Endothelial cell of umbilical vein (primary cell): ENCODE measurements around the gene GFPT2.

Source experiments
- CTCF ChIP-seq, 2 donors: IDR thresholded peaks; 1 replicate in 1 of 2; 2 replicates in 1 of 2; pipeline ENCODE4 v1.5.1; 2011; ENCODE audit warnings: low read length in 2 of 2, mild to moderate bottlenecking in 2 of 2, moderate library complexity in 2 of 2, control low read depth in 1 of 2, inconsistent platforms in 1 of 2, low read depth in 1 of 2; ENCODE audit not compliant: insufficient read depth in 1 of 2; ENCODE audit errors: extremely low read depth in 1 of 2
- JUN ChIP-seq: IDR thresholded peaks from 2 replicates; pipeline ENCODE4 v1.6.1; 2011; ENCODE audit warnings: borderline replicate concordance, low read depth; ENCODE audit not compliant: insufficient read length, insufficient read depth
- MAX ChIP-seq: IDR thresholded peaks from 2 replicates; pipeline ENCODE4 v1.6.1; 2011; ENCODE audit not compliant: insufficient read depth, insufficient read length
- MYC ChIP-seq: IDR thresholded peaks from one replicate; pipeline ENCODE4 v1.6.1; 2011; ENCODE audit warnings: mild to moderate bottlenecking, low read depth, low read length
- POLR2A ChIP-seq: IDR thresholded peaks from 2 replicates; pipeline ENCODE4 v1.6.1; 2012; ENCODE audit warnings: low read depth, mild to moderate bottlenecking, control low read depth, low read length

- TF ChIP-seq CTCF (IDR thresholded peaks at IDR 0.05; ENCODE audit: extremely low read depth in 1 of 2, insufficient read depth in 1 of 2, low read depth in 1 of 2, low read length in 2 of 2) = no peak
- no peak for TF ChIP-seq POLR2A
- no peak for TF ChIP-seq MAX
- no peak for TF ChIP-seq MYC
- TF ChIP-seq JUN = no peak
These were observed 11.2 kb upstream of the GFPT2 start for GRCh38 chr5:180364306-180364856.
